ENCODE measurements around the gene GPATCH8. TPM values are rescaled to one million over a fixed set of nuclear protein-coding genes. Genes with fewer than 3 reads are reported as not detected.

The GPATCH8 gene
- total and polyA plus RNA-seq, 2 donors (not counting 3 experiments of a cell fraction or from before 2014, with no cell fraction given): 14.6 to 35.3 TPM

GRCh38 chr17:44348988-44349364, 154.2 kb downstream of the GPATCH8 start:
- dilution Hi-C loops (cut with MboI; ENCODE audit: extremely low pct_ligation_motif_present, low sequenced_read_pairs): no loop called here
- H2AFZ ChIP-seq (ENCODE audit: low read depth, low read length): no peak overlapping the region
- no peaks in the 10 kb centered on the region for H3K9me1 ChIP-seq (replicated peaks; ENCODE audit: control insufficient read depth, extremely low read depth, insufficient read depth, low read length)
- H3K9me3 ChIP-seq (replicated peaks; ENCODE audit: control insufficient read depth, insufficient read depth, low read length): no peaks in the 10 kb centered on the region
- no peaks in the 10 kb centered on the region for H4K20me1 ChIP-seq (replicated peaks; ENCODE audit: control insufficient read depth, extremely low read depth, insufficient read depth, low read length)
- no peaks in the 10 kb centered on the region for H3K4me1 ChIP-seq (ENCODE audit: control insufficient read depth, extremely low read depth, insufficient read depth, low read length)
- ChIA-PET POLR2A (interaction anchor here (0.6 kb wide), 1 partner anchor 14 kb away, joined by 3 read pairs; no protein-coding TSS in a partner anchor), CTCF (interaction anchor here (0.7 to 3.5 kb wide), 6 partner anchors 14 to 174 kb away, joined by 3 to 39 read pairs (median 12); partner anchors contain the start of gene FAM171A2)
- H3K4me2 ChIP-seq (ENCODE audit: insufficient read depth, low read length): no peak overlapping the region
- H3K27me3 ChIP-seq (ENCODE audit: control insufficient read depth in 2 of 2, insufficient read depth in 2 of 2, low read length in 2 of 2): no peaks in the 10 kb centered on the region
- H3K27ac ChIP-seq (ENCODE audit: insufficient read depth, low read depth, low read length): no peak overlapping the region
- H3K9ac ChIP-seq (replicated peaks; ENCODE audit: extremely low read depth, insufficient read depth, low read length): no peak overlapping the region
- BruUV-seq (replicated peaks): no TSS peak
- no peak for DNase-seq (ENCODE audit: low read depth, low spot score)
- peaks cover 2% of the 10 kb centered on the region for H3K79me2 ChIP-seq (ENCODE audit: control insufficient read depth, insufficient read depth, low read length)
- FAIRE-seq: no peak
- no peak overlapping the region for H3K4me3 ChIP-seq (replicated peaks in 1 of 3; ENCODE audit: insufficient read depth in 1 of 3, low read depth in 1 of 3, low read length in 3 of 3)
- intact Hi-C loops (cut with micrococcal nuclease): no loop called here
- H3K36me3 ChIP-seq (ENCODE audit: control insufficient read depth in 2 of 2, extremely low read depth in 1 of 2, insufficient read depth in 2 of 2, low read length in 2 of 2): peaks cover 6 to 41% of the 10 kb centered on the region in 2 experiments
- TF ChIP-seq MAX (IDR thresholded peaks at IDR 0.05; ENCODE audit: insufficient read depth, insufficient read length) (no peak), GATA2 (IDR thresholded peaks at IDR 0.05; ENCODE audit: insufficient read depth, insufficient read length, low read depth, low read length) (no peak), MYC (IDR thresholded peaks at IDR 0.05; ENCODE audit: low read depth, low read length) (no peak), EZH2 (IDR thresholded peaks at IDR 0.05; ENCODE audit: borderline replicate concordance, low read depth, low read length, severe bottlenecking) (no peak), CTCF (IDR thresholded peaks at IDR 0.05; ENCODE audit: extremely low read depth in 1 of 2, insufficient read depth in 1 of 2, low read depth in 1 of 2, low read length in 2 of 2) (no peak), FOS (IDR thresholded peaks at IDR 0.05; ENCODE audit: borderline replicate concordance, insufficient read depth, low read length) (no peak), JUN (IDR thresholded peaks at IDR 0.05; ENCODE audit: borderline replicate concordance, insufficient read depth, insufficient read length, low read depth) (no peak), POLR2A (IDR thresholded peaks at IDR 0.05; ENCODE audit: low read depth, low read length) (no peak), POLR2AphosphoS5 (IDR thresholded peaks at IDR 0.05; ENCODE audit: insufficient read depth, low read depth, low read length) (no peak)

Data from endothelial cell of umbilical vein (primary cell).